Esophagus (tissue), 2 donors: ENCODE results near the gene TOP2A. TPM values are rescaled to one million over a fixed set of nuclear protein-coding genes. Genes with fewer than 3 reads are reported as not detected.

Experiments
- H3K27ac ChIP-seq, 2 donors: one replicate each; pipeline ENCODE4 v1.5.1; 2013; ENCODE audit warnings: low read depth in 2 of 2, mild to moderate bottlenecking in 2 of 2, inconsistent platforms in 1 of 2, low read length in 1 of 2, moderate library complexity in 1 of 2
- H3K27me3 ChIP-seq, 2 donors: one replicate each; pipeline ENCODE4 v1.6.1; 2013; ENCODE audit warnings: low read length in 2 of 2, control low read depth in 1 of 2, mild to moderate bottlenecking in 1 of 2; ENCODE audit not compliant: insufficient read depth in 2 of 2, control insufficient read depth in 1 of 2
- H3K36me3 ChIP-seq, 2 donors: one replicate each; pipeline ENCODE4 v1.6.1; 2013; ENCODE audit warnings: low read length in 1 of 2; ENCODE audit not compliant: control insufficient read depth in 2 of 2, insufficient read depth in 2 of 2
- H3K4me1 ChIP-seq, 2 donors: one replicate each; pipeline ENCODE4 v1.6.1; 2013; ENCODE audit warnings: low read length in 1 of 2; ENCODE audit not compliant: control insufficient read depth in 2 of 2, insufficient read depth in 2 of 2
- H3K4me3 ChIP-seq, 2 donors: one replicate each; pipeline ENCODE4 v1.5.1; 2013; ENCODE audit warnings: low read length in 2 of 2, mild to moderate bottlenecking in 2 of 2, low read depth in 1 of 2, moderate library complexity in 1 of 2
- H3K9me3 ChIP-seq, 2 donors: one replicate each; pipeline ENCODE4 v1.6.1; 2013; ENCODE audit warnings: mild to moderate bottlenecking in 2 of 2, low read depth in 1 of 2, low read length in 1 of 2, moderate library complexity in 1 of 2; ENCODE audit not compliant: control insufficient read depth in 2 of 2, insufficient read depth in 1 of 2
- WGBS, 2 donors: extraction: QIAGEN DNeasy Blood & Tissue Kit; methylation state at CpG; one replicate each; pipeline ENCODE4 v1.1.7; 2013; 5-methylcytosine and 5-hydroxymethylcytosine counted together
- polyA plus RNA-seq, 2 donors: library from polyadenylated mRNA; stranded (reverse); fragments of 200-250 nt; gene quantifications; one replicate each; pipeline ENCODE4 v1.2.3, GENCODE V29; 2013
- donor health status: healthy with polysubstance abuse.
- donor health status: Bipolar disorder and iron deficiency.

Gene TOP2A
- polyA plus RNA-seq, 2 donors, result 18.0 to 56.0 TPM

DNA sequence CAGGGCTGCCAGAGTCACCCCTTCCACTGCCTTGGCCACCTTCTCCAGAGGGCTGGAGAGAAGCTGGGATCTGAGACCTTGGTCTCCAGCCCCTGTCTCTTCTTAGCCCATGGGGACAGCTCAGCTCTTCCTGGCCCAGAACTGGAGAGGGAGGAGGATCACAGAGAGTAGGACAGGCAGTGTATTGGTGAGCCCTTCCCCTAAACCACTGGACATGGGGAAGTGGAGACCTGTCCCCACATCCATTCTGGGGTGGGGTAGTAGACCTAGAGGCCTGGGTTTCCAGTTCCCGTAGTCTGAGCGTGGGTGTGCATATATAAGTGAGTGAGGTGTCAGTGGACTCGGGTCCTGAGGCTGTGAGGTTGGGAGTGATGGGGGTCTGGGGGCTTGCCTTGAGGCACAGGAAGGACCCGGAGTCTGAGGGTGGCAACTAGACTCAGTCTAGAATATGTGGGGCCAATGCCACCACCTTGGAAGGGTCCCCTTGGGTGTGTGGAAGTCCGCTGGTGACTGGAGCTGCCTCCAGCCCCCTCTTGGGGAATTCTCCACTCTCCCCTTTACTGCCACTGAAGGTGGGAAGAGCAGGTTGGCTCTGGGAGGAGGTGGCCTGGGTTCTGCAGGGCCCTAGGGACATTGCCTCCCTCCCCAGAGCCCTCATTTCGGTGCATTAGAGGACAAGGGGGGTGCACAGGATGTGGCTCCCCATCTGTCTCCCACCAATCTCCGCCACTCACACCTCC lies 73.1 kb downstream of the TOP2A start:
- Histone ChIP-seq H3K4me1 (peaks cover 7 to 44% of the 10 kb centered on the region in 2 donors), H3K27ac (peak overlapping the region; percentile 93 to 98), H3K27me3 (no peaks in the 10 kb centered on the region), H3K36me3 (peaks cover 0 to 3% of the 10 kb centered on the region in 2 donors), H3K9me3 (no peaks in the 10 kb centered on the region), H3K4me3 (peak overlapping the region; percentile 19 to 63)
- WGBS, 2 donors, result 37 to 42% methylated on average over 7 of the region's 7 CpGs

DNA sequence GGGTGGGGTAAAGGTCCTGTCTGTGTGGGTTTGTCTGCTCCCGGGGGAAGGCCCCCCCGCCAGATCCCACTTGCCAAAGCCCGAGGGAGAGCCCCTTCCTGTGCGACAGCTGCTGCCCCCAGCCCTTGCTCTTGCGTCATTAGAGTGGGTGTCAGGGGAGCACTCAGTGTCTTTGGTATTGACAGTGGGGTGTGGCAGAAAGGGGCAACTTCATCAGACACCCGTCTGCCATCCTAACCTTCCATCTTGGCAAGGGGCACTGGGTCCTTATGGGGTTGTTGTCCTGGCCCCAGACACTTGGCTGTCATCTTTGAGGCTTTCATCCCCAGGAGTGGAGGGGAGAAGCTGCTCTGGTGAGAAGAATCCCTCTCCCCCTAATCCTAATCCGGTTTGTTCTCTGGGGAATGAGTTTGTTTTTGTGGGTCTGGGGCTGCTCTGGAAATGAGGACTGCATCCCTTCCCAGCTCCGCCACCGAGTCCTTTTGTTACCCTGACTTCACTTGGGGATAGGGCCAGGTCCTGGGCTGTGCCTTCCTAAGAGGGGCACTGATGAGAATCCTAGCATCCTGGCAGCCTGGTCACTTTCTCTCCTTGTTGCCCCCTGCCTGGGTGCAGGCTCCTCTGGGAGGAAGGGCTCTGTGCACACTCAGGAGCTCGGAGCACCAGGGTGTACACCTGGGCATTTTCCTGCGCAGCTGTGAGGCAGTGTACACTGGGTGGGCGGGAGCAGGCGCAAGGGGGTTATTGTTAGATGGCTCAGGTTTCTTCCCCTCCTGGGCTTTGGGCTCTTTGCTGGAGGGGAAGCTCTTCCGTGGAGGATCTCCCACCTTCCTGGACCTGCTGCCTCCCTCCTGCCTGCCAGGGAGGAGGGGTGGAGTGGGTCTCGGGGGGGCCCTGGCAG lies 74.2 kb downstream of the TOP2A start:
- Histone ChIP-seq H3K4me1 (peaks cover 0 to 33% of the 10 kb centered on the region in 2 donors), H3K9me3 (no peaks in the 10 kb centered on the region), H3K27ac (peak overlapping the region; percentile 93 to 98), H3K36me3 (peaks cover 0 to 3% of the 10 kb centered on the region in 2 donors), H3K4me3 (peak overlapping the region; percentile 63 to 69), H3K27me3 (no peaks in the 10 kb centered on the region)
- WGBS, 2 donors, result 33 to 34% methylated on average over 15 of the region's 15 CpGs

GRCh38 chr17:40342504-40343218 lies 75.0 kb downstream of the TOP2A start:
- peaks cover 0 to 28% of the 10 kb centered on the region in 2 donors for H3K4me1 ChIP-seq
- peak overlapping the region; percentile 93 to 98 for H3K27ac ChIP-seq
- 11 to 18% methylated on average over 38 of the region's 38 CpGs for WGBS, 2 donors
- peak overlapping the region; percentile 63 to 69 for H3K4me3 ChIP-seq
- no peaks in the 10 kb centered on the region for H3K27me3 ChIP-seq
- H3K36me3 ChIP-seq, result peaks cover 1 to 2% of the 10 kb centered on the region in 2 donors
- H3K9me3 ChIP-seq, result no peaks in the 10 kb centered on the region

DNA sequence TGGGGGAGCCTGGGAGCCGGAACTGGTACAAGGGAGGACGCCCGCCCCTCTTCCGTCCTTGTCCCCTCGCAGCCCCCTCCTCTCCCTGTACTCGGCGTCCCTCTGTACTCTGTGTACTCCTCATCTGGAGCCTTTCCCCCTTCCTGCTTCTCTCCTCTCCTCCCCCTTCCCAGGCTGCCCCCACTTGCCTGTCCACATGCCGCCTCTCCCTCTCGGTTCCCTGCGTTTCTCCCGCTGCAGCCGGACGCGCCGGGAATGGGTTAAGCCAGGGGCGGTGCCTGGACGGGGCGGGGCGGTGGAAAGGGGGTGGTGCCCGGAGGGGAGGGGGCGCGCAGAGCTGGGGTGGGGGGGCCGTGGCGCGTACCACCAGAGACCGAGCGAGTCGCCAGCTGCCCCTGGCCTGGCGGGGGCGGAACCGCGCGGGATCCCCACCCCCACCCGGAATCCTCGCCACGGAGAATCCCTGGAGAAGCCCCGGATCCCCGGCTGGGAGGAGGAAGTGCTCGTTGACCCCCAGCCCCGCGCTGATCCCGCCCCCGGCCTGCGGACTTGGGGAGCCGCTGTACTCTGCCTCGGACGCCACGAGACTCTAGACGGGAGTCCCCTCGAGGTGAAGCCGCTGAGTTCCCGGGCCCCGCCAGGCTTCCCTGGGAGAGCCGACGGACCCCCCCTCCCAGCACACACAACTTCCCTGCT lies 75.7 kb downstream of the TOP2A start:
- Histone ChIP-seq H3K27me3 (no peaks in the 10 kb centered on the region), H3K36me3 (peaks cover 2% of the 10 kb centered on the region in 2 donors), H3K4me3 (peak overlapping the region; percentile 63 to 69), H3K4me1 (peaks cover 5 to 23% of the 10 kb centered on the region in 2 donors), H3K9me3 (no peaks in the 10 kb centered on the region), H3K27ac (peak overlapping the region; percentile 93 to 98)
- 2 to 3% methylated on average over 42 to 55 of the region's 55 CpGs for WGBS, 2 donors

GRCh38 chr17:40340880-40341807 lies 76.6 kb downstream of the TOP2A start:
- 0 to 1% methylated on average over 55 of the region's 55 CpGs for WGBS, 2 donors
- no peaks in the 10 kb centered on the region for H3K27me3 ChIP-seq
- H3K27ac ChIP-seq, result peak overlapping the region; percentile 93 to 98
- H3K4me3 ChIP-seq, result peak overlapping the region; percentile 63 to 69
- peaks cover 5 to 19% of the 10 kb centered on the region in 2 donors for H3K4me1 ChIP-seq
- no peaks in the 10 kb centered on the region for H3K9me3 ChIP-seq
- peaks cover 2% of the 10 kb centered on the region in 2 donors for H3K36me3 ChIP-seq

DNA sequence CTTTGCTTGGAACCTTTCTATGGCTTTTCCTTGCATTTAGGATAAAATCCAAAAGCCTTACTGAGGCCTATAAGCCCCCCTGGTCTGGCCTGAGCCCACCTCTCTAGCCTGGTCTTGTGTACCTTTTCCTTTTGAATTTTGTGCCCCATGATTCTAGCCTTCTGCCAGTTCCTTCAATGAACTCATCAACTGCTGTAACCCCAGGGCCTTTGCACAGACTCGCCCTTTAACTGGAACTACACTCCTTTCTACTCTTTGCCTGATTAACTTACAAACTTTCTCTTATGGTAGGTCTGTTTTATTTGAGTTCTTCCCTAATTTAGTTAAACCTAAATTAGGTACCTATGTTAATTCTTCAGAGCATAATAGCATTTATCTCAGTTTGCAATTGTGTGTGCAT lies 77.4 kb downstream of the TOP2A start:
- H3K4me1 ChIP-seq, result peaks cover 5 to 18% of the 10 kb centered on the region in 2 donors
- WGBS, 2 donors, result 93 to 94% methylated on average over 1 of the region's 1 CpG

GRCh38 chr17:40338941-40339649 lies 78.6 kb downstream of the TOP2A start:
- Histone ChIP-seq H3K27me3 (no peaks in the 10 kb centered on the region), H3K4me1 (peaks cover 7 to 19% of the 10 kb centered on the region in 2 donors), H3K27ac (peak overlapping the region; percentile 2 to 59), H3K4me3 (no peak overlapping the region), H3K9me3 (no peaks in the 10 kb centered on the region), H3K36me3 (peaks cover 2% of the 10 kb centered on the region in 2 donors)
- 71 to 73% methylated on average over 13 of the region's 13 CpGs for WGBS, 2 donors

More for the DNA sequence above, 77.4 kb downstream of the TOP2A start:
- Histone ChIP-seq H3K36me3 (peaks cover 2% of the 10 kb centered on the region in 2 donors), H3K4me3 (no peak overlapping the region), H3K27ac (no peak overlapping the region), H3K9me3 (no peaks in the 10 kb centered on the region), H3K27me3 (no peaks in the 10 kb centered on the region)
